HG02759 (cell line): ENCODE data around the gene TMEM235.

Source experiments
- ATAC-seq: cut with Tn5 transposase; IDR thresholded peaks from one replicate; pipeline ENCODE4 v1.9.1; 2021; ENCODE audit warnings: mild to moderate bottlenecking, moderate library complexity; ENCODE audit not compliant: unreplicated experiment

The TMEM235 gene

GRCh38 chr17:78230996-78231935 lies at the start of gene TMEM235:
Gene TMEM235 (plus strand): TSS chr17:78231631. CDS start chr17:78232024, 393 bp downstream.
- no peak for ATAC-seq

- ATAC-seq = no peak
These were observed 48.9 kb upstream of the TMEM235 start for GRCh38 chr17:78182504-78182903.

DNA sequence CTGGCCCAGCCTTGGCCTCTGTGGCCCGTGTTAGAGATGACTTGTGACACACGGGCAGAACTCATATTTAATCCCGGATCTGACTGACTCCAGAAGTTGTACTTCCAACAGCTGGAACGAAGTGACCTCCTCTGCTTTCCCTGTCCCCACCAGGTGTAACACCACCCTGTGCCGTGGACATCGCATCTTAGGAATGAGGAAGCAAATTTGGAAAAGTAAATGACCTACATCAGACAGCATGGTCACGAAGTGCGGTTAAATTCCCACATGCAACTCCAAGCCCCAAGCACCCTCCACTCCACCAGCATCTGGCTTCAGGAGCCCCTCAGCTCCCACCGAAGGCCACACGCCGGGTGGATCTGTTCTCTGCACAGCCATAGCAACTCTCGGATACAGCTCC lies 47.5 kb upstream of the TMEM235 start:
- ATAC-seq = no peak

- ATAC-seq = no peak
These were observed 47.1 kb upstream of the TMEM235 start for GRCh38 chr17:78184351-78184750.

DNA sequence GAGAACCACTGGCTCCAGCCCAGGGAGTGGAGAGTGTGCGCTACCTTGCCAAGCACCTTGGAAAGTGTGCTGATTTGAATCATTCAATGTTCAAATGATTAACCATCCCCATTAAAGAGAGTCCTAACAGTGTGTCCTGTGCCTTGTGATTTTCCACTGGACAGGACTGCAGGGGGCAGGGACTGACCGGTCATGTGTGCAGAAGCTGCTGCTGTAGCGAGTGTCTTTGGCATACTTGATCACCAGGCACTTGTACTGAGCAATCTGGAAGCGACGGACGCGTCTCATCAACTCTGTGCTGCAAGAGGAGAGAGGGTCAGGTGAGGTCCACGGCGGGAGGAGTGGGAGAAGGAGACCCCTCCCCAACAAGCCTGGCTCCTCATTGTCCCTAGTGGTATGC lies 46.6 kb upstream of the TMEM235 start:
- no peak for ATAC-seq

GRCh38 chr17:78185981-78186691 lies 45.3 kb upstream of the TMEM235 start:
- no peak for ATAC-seq

DNA sequence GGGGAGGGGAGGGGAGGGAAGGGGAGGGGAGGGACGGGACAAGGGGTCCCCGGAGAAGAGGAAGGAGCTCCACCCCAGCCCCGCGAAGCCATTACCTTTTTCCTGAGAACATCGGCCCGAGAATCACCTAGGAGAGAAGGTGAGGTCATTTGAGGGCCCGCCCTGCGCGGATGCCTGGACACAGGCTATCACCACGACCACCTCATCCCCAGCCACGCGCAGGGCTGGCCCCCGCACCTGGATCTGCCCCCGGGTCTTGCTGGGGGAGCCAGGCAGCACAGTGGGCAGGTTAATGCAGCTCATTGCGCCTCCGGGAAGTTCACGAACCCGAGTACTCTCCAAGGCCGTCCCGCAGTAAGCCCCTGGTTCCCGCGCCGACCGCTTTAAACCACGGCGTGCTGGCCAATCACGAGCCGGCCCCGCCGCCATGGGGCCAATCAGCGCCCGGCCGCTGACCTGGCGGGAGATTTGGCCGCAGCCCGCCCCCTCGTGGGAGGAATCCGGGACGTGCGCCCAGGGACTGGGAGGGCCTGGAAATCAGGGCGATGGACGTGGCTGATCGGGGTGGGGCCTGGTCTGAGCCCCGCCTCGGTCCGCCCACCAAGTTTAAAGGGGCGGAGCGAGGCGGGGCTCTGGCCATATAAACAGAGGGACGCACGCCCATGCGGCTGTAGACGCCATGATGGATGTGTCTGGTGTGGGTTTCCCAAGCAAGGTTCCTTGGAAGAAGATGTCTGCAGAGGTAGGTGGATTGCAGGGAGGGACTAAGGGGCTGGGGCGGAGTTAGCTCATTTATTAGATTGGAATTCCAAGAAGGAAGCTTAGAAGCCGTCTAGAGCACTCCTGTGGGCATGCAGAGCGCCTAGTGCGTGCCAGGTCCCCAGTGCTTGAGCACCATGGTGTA lies 44.5 kb upstream of the TMEM235 start, which contains the start of the genes AFMID and TK1:
AFMID (plus strand) TSS at position 671 of the 904 bp plus-strand sequence; CDS start at position 680, 9 bp downstream.
TK1 (minus strand) TSS at position 361 of the 904 bp plus-strand sequence; CDS start at position 303, 58 bp downstream.
- ATAC-seq = peak; percentile 95

GRCh38 chr17:78196716-78197115 lies 34.7 kb upstream of the TMEM235 start:
- no peak for ATAC-seq

DNA sequence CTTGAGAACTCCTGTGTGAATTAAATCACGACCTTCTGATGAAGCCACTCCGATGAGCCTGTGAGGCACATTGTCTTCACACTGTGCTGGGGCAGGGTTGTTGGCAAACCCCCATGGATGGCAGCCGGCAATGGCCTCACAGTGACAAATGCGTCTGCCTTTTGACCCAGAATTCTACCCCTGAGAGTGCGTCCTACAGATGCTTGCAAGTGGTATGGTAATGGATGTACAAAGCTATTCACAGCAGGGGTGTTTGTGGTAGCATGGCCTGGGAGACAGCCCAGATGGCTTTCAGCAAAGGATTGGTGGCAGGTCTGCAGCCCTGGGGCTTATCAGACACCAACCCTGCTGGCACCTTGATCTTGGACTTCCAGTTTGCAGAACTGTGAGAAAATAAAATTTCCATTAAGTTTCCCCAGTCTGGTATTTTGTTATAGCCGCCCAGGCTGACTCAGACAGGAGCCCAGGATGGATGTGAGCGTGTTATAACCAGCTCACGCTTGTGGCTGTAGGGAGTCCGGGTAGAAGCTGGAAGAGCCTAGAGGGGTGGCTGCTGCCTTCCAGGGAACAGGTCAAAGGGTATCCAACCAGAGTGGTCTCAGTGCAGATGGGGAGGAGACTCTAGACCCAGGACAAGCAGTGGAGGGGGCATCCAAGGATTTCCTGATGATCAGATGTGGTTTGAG lies 34.1 kb upstream of the TMEM235 start:
- no peak for ATAC-seq

DNA sequence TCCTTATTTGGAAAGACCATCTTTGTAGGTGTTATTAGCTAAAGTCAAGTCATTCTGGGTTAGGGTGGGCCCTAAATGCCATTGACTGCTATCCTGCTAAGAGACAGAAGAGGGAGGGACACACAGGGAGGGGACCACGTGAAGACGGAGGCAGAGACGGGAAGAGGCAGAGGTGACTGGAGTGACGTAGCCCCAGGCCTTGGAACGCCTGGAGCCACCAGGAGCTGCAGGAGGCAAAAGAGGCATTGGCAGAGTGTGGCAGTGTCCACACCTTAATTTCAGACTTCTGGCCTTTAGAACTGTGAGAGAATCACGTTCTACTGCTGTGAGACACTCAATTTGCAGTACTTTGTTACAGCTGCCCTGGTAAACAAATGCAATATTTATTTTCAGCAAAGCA lies 31.0 kb upstream of the TMEM235 start:
- ATAC-seq = no peak

DNA sequence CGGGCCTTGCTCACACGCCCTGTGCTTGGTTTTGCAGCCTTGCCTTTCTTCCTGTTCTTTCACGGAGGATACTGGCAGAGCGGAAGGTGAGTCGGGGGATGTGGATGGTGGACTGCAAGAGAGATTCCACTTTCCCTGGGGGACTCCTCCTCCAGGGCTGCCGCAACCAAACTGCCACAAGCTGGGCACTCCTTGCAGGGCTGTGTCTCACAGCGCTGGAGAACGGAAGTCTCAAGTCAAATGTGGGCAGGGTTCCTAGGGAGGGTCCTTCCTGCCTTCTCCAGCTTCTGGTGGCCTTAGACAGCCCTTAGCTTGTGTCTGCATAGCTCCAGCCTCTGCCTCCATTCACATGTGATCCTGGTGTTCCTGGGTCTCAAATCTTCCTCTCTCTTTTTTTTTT lies 28.8 kb upstream of the TMEM235 start:
- no peak for ATAC-seq

DNA sequence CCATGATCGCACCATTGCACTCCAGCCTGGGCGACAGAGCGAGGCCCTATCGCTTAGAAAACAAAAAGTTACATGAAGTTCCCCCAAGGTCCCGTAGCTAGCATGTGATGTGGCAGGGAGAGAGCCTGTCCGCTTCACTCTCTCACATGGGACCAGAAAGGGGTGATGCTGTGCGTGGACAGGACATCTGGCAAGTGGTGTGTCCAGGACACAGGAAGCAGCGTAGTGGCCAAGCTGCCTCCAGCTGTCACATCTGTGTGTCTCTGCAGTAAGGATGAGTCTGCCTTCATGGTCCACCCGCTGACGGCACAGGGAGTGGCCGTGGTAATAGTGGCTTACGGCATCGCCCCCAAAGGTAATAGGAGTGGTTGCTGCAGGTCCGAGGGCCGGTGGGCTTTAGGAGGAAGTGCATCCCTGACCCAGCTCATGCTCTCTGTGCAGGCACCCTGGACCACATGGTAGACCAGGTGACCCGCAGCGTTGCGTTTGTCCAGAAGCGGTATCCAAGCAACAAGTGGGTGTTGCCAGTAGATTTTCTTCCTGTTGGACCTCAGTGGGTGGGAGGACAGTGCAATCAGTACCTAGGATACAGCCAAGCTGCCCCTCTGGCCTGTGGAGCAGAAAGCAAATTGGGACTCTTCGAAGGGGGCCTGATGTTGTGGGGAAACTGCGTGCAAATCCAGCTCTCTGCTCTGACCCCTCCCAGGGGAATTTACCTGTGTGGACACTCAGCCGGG lies 26.9 kb upstream of the TMEM235 start:
- no peak for ATAC-seq

DNA sequence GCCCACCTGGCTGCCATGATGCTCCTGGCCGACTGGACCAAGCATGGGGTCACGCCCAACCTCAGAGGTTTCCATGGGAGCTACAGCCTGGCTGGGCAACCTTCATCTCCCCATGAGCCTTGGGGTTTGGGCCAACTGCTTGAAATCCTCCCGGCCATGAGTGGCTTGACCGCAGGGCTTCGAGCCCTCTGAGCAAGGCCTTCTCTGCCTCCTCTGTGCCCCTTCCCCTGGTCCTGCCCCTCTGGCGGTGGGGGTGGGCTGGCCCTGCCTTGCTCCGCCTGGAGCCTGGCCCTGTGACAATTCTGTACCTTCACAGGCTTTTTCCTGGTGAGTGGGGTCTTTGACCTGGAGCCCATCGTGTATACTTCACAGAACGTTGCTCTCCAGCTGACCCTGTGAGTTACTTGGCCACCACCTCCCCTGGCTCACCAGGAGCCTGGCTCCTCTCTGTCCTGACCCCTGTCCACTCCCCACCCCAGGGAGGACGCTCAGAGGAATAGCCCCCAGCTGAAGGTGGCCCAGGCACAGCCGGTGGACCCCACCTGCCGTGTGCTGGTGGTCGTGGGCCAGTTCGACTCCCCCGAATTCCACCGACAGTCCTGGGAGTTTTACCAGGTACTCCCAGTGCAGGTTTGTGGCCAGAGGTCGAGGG lies 26.2 kb upstream of the TMEM235 start:
- no peak for ATAC-seq

DNA sequence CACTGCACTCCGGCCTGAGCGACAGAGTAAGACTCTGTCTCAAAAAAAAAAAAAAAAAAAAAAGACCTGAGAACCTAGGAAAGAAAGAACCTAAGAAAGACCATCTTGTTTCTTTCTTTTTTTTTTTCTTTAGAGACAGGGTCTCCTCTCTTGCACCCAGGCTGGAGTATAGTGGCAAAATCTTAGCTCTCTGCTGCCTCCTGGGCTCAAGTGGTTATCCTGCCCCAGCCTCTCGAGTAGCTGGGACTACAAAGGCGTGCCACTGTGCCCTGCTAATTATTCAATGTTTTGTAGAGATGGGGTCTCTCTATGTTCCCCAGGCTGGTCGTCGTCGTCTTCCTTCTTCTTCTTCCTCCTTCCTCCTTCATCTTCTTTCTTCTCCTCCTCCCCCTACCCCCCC lies 25.1 kb upstream of the TMEM235 start:
- no peak for ATAC-seq

DNA sequence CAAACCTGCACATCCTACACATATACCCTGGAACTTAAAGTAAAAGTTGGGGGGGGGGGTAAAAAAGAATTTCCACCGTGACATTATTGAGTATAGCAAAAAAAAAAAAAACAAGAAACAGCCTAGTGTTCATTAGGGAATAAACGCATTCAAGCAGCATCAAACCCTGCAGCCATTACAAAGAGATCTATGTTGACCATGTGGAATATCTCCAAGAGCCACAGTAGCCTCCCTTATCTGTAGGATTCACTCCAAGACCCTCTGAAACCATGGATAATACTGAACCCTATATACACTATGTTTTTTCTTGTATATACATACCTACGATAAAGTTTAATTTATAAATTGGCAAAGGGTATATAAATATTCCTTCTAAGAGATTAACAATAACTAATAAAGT lies 22.9 kb upstream of the TMEM235 start:
- no peak for ATAC-seq

DNA sequence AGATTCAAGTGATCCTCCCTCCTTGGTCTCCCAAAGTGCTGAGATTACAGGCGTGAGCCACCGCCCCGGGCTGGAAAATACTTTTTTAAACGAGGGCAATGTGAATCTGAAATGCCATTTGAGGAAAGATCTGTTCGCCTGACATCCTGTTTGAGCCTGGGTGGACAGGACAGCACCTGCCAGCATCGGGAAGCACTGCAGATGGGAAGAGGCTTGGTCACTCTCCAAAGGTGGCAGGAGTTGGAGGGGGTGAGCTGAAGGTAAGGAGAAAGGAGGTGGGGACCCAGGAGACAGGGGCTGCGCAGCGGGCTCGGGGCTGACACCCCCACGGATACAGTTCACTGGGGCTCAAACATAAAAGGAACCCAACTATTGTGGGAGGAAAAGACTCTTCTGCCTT lies 21.3 kb upstream of the TMEM235 start:
- ATAC-seq = no peak

DNA sequence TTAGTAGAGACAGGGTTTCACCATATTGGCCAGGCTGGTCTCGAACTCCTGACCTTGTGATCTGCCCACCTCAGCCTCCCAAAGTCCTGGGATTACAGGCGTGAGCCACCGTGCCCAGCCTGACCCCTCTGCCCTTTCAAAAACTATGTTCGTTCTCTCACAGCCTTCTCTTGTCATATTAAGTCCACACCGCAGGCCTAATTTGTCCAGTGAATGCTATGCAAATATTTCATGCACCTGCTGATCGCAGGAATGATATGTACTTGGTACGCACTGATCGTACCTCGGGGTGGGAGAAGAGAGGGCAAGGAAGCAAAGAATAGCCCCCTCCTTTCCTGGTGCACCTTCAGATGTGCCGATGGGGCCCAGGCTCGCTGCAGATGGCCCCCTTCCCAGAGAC lies 20.4 kb upstream of the TMEM235 start:
- ATAC-seq = no peak

GRCh38 chr17:78214016-78214705 lies 17.3 kb upstream of the TMEM235 start, which contains the start of gene BIRC5:
Gene BIRC5 (plus strand): TSS chr17:78214253. CDS start chr17:78214317, 64 bp downstream.
- ATAC-seq = peak; percentile 95
